Hematopoietic multipotent progenitor cell treated with erythropoietin and hydrocortisone succinate and interleukin-3 and kit ligand, for 4 days (in vitro differentiated cells): ENCODE measurements around the gene NEK2.
A peak's percentile ranks its signal among the peaks of the same experiment; 100 is the strongest.
"Not testable (repeated sequence)": the region's sequence is repeated elsewhere in the genome, so short reads cannot be mapped to it uniquely, and the experiment has no call there.

ENCODE experiments used
- DNase-seq: peaks from one replicate; pipeline ENCODE4 v3.0.0-alpha.2; 2015

The NEK2 gene

DNA sequence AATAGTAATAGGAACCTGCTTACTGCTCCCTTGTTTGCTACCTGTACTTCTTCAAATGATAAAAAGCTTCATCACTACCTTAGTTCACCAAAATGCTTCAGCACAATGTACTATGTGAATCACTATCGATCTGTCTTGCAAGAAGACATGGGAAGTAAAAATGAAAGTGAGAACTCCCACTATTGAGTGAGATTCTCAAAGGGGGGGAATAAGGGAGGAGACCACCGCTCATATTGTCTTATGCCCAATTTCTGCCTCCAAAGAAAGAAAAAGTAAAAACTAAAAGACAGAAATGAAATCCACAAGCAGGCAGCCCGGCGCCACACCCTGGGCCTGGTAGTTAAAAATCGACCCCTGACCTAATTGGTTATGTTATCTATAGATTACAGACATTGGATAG is 18.5 kb upstream of the NEK2 start:
- not testable (repeated sequence) for DNase-seq

DNA sequence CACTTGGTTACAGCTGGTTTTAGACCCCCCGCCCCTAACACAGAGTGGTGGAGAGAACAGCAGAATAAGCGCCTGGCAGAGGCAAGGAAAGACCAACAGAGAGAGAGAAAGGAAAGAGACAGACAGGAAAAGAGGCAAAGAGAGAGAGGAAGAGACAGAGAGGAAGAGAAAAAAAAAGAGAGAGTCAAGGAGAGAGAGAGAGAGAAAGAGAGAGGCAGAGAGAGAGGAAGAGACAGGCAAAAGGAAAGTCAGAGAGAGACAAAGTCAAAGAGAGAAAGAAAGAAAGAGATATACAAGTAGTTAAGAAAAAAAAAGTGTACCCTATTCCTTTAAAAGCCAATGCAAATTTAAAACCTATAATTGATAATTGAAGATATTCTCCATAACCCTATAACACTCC is 13.0 kb upstream of the NEK2 start:
- DNase-seq: no peak

DNA sequence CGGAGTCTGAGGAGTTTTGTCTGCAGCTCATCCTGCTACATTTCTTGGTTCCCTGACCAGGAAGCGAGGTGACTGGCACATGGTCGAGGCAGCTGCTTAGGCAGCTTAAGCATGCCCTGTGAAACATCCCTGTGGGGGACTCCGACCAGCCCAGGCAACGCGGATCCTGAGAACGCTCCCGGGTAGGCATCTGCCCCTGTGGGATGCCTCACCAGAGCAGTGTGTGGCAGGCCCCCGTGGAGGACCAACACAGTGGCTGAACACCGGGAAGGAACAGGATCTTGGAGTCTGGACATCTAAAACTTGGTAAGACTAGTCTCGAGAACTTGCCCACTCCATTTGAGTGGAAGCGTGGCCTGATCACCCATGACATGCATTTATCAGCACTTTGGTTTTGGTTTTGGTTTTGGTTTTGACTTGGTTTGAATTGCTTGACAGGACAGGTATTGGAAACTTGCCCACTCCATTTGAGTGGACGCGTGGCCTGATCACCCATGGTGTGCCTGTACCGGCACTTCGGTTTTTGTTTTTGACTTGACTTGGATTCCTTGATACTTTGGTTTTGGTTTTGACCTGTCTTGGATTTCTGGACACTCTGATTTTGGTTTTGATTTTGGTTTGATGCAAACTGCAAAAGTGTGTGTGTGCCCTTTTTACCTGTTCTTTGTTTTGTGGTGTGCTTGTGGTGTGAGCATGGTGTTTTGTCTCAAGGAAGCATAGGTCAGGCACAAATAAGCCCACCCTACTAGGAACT is 12.2 kb upstream of the NEK2 start:
- DNase-seq: no peak

DNA sequence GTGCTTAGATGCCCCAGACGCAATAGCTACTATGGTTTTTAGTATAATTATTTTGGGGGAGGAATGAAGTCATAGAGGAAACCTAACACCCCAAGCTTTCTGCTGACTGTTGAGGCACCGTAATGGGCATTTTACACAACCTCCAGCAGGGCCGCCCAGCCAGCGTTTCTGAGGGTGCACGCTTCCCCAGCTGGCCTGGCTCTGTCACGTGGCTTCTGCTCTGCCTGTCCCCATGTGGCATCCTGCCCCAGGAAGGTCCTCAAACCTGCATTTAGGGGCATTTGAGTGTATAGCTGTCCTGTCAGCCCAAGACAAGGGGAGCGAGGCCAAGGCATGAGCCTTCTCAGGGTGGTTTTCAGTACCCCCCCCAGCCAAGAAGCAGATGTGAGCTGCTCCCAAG is 10.4 kb upstream of the NEK2 start:
- no peak for DNase-seq

DNA sequence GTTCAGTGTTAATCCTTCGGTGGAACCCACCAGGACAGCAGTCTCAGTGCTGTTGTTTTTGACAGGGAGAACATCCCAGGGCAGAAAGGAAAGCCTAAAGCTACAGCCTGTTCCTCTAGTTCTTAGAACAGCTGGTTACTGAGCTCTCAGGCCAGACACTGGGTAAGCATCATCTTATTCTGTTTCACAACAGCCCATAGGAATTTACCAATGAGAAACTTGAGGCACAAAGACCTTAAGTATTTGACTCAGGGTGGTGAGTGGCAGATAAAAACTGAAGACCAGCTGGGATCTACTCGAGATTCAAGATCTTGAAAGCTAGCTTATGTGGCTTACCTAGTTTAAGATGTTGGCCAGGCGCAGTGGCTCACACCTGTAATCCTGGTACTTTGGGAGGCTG is 9.4 kb upstream of the NEK2 start:
- DNase-seq: no peak

DNA sequence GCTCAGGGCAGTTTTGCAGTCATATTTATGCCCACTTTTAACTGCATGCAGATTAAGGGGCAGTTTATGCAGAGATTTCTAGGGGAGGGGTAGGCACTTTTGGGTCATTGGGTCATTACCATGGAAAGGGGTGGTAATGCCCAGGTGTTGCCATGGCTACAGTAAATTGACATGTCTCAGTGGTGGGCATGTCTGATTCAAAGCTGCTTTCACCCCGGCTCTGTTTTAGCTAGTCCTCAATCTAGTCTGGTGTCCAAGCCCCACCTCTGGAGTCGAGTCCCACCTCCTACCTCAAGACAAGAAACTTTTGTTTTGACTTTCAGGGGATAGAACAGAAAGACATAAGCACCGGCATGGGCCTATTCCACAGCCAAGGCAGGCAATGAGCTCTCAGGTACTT is 8.9 kb upstream of the NEK2 start:
- no peak for DNase-seq

DNA sequence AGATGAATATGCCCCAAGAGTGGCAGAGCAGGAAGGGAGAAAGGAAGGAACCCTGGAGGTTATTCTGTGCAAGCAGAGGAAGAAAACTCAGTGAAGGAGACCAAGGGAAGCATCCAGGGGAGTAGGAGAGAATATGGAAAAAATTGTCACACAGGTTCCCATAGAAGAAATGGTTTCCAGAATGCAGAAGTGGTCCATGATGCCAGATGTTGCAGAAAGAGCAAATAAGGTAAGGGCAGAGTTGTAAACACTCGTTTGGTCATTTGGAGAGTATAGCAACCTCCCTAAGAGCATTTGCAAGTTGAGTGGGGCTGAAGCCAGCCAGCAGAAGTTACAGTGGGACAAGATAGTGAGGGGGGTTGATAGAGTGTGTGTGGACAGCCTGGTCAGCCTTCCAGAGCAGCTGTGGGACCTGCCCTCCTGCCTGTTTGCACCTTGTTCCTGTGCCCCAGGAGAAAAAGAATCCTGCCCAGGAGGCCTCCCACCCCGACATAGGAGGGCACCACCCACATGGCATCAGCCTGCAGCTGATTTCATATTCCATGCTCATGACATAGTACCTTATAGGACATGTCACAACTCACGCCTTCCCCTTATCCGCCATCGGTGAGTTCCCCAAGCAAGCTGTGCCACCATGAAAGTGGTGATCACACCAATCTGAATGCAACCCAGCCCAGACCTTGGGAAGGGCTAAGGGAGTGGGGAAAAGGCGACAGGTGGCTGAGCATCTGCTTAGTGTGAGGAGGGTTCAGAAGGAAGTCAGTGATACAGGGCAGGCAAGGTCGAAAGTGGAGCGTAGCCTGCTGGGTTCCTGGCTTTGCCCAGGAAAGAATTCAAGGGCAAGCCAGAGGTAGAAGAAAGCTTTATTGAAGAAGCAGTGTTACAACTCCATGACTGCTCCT is 8.2 kb upstream of the NEK2 start:
- DNase-seq: no peak

DNA sequence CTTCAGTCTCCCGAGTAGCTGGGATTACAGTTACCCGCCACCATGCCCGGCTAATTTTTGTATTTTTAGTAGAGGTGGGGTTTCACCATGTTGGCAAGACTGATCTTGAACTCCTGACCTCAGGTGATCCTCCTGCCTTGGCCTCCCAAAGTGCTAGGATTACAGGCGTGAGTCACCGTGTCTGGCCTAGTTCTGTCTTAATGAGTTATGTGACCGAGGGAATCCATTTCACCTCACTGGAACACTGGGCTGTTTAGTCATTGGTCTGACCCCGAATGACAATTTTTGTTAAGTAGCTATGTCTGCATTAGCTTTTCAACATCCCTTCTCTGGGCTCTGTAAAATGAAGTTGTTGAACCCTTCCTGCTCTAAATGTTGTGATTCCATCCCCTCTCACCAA is 6.8 kb upstream of the NEK2 start:
- not testable (repeated sequence) for DNase-seq

DNA sequence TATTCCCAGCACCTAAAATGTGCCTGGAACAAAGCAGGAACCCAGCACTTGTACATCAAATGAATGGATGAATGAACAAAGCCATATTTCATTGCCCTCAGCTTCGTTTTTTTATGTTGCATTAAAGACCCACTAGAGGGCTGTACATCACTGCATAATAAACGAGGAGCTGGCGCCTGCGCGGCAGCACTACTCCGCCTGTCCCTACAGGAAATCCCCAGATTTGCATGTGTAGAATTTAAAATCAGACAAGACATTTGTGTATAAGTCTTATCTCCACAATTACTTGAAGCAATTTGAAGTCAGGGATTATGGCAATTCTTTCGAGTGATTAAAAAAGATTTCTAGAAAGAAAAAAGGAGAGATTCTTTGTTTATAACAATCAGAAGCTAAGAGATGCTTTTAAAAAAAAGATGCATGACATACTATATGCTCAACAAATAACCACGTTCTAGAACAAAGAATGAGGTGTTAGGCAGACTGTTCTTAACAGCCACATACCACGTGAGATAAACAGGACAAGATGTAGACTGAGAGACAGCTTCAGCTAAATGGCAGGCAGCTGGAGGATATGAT is 5.4 kb upstream of the NEK2 start:
- peak; percentile 95 for DNase-seq

DNA sequence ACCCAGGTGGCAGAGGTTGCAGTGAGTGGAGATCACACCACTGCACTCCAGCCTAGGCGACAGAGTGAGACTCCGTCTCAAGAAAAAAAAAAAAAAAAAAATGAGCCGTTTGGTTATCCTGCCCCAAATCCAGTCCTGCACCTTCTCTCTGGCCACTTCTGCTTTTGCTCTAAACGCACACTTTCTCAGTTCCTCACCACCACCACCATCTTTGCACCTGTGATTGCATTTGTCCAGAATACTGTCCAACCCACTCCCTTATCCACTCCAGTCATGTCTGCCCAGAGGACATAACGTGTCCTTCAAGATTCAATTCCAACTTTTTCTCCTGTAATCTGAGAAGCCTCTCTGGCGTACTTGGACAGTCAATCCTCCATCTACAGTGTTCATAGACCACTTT is 2.2 kb upstream of the NEK2 start:
- no peak for DNase-seq

DNA sequence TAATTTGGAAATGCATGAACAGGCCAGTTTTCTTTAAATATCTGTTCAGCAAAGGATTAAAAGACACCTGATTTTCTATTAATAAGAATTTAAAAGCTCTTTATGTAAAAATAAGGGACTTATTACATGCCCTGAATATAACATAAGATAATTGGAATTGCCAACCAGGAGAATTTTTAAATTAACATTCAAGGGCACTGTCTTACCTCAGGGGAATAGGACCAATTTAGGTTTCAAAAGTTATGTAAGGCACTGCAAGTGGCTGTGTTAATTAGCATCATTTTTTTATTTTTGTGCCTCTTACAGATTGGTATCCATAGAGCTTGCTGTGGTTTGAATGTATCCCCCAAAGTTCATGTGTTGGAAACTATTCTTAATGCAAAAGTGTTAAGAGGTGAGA is 1.3 kb upstream of the NEK2 start:
- DNase-seq: no peak

DNA sequence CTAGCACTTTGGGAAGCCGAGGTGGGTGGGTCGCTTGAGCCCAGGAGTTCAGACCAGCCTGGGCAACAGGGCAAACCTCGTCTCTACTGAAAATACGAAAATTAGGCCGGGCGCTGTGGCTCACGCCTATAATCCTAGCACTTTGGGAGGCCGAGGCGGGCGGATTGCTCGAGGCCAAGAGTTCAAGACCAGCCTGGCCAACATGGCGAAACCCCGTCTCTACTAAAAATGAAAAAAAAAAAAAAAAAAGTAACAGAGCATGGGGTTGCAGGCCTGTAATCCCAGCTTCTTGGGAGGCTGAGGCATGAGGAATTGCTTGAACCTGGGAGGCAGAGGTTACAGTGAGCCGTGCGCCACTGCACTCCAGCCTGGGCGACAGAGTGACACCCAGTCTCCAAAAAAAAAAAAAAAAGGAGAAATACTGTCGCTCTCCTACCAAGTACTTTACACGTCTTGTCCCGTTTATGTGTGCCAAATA is 724 bp upstream of the NEK2 start:
- DNase-seq: no peak

DNA sequence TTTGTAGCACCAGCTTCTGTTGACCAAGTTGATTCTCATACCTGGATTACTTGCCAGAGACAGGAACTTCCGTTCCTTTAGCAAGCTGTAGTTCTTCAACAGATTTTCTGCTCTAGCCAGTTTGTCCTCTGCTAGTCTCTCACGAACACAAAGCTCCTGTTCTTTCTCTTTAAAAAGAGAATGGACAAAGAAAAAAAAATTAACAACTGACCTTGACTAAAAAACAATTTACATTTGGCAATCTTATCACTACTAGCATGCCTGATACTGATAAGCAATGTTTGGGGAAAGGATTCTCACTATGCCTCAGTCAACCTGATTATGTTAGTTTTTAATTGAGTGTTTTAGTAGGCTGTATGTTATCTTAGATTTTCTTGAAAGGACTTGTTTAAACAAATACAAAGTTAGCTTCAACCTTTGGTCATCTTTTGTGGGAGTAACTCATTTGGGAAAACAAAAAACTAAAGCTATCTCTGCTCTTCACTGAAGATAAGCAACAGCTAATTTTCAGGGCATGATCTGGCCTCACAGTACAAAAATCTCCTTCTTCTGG is 8.3 kb downstream of the NEK2 start:
- no peak for DNase-seq

DNA sequence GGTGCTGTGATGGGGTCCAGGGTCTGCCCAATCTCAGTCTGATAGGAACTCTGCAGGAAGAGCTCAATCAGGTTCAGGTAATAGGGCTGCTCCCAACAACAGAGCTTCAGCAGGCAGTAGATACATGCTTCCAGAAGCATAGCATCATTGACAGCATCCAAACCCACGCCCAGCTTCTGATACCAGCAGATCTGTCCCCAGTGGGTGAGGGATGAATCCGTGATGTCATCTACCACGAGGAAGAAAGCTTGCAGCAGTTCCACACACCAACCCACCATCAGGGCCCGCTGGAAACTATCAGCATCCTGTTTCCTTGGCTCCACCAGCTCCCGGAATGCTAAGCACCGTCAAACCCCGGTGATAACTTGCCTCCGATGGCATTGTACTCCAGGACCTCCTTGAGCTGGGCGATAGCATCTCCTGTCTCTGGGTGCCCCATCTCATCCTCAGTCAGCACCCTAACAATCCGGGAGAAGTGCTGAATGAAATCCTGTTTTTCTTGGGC is 14.7 kb downstream of the NEK2 start:
- DNase-seq: no peak

DNA sequence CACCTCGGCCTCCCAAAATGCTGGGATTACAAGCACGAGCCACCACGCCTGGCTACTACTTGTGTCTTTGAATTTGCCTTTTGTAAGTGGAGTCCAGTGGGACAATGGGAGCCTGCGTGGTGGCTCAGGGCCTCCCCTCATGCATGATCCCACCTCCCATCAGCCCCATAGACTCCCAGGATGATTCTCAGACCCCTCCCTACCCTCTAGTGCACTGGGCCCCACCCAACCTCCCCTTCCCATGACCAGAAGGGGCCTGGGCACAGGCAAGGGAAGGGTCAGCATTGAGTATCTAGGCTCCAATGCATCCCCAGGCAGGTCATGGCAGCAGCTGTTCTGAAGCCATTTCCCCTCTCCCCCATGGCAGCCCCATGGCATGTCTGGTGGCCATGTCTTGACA is 18.7 kb downstream of the NEK2 start:
- no peak for DNase-seq

DNA sequence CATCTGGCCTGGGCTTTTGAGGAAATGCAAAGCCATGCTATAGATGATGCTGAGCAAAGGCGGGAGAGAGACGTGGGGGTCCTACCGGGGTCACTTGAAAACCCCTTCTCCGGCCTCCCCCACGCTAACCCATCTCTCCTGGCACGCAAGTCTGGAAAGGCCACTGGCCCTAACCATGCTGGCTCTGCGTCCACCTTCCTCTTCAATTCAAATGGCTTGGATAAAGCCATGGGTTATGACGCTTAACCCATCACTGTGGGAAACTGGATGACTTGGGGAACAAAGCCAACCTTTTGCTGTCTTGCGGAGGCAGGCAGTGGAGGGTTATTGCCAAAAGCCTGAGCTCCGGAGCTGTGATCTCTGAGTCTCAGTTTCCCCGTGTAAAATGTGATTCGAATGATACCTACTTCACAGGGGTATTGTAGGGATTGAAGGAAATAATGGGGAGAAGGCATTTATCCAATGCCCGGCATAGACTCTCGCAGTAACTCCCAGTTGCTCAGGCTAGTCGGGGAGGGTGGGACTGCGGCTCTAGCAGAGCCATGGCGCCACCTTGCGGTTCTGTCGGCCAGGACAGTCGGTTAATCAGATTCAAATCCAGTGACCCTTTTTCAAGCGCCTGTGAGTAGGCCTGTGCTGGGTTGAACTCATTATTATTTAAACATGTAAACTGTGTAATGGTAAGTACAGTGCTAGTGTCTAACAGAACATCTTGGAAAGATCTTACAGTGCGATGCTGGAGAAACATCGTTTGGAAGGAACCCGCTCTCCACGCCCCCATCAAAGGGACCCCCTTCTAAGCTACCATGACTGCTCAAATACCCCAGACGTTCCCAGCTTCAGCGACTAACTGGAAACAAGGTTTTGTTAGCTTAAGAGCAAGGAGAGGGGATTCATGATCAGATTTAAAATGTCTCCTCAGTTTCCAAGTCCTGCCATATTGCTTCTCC is 20.3 kb downstream of the NEK2 start:
- DNase-seq: peak; percentile 93

DNA sequence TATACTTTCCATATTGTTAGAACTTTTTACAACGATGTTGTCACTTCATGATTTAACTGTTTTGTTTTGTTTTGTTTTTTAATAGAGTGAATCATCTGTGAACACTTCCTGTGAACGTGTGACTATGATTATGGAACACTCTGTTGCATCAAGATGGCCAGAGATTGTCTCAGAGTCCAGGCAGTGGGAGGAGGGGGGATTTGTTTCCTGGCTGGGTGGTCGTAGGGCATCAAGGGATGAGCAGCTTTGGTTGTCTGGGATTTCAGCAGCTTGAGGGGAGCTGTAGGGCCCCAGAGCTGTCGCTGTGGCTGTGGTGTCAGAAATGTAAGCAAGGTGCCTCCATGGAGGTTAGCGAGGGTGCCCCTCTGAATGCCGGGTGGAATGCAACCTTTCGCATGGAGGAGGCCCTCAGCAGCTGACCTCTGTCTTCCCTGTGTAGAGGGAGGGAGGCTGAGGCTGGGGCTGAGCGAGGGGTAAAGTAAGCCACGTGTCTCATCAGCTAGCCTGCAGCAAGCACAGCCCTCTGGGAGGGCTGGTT is 21.4 kb downstream of the NEK2 start:
- DNase-seq: no peak

DNA sequence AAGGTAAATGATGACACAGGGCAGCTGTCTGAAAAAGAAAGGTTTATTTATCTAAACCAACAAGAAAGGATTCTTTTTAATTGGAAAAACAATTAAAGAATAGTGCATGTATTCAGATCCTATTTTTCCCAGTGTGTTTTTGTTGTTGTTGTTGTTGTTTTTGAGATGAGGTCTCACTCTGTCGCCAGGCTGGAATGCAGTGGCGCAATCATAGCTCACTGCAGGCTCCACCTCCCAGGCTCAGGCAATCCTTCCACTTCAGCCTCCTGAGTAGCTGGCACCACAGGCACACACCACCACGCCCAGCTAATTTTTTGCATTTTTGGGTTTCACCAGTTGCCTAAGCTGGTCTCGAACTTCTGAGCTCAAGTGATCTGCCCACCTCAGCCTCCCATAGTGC is 22.1 kb downstream of the NEK2 start:
- no peak for DNase-seq

DNA sequence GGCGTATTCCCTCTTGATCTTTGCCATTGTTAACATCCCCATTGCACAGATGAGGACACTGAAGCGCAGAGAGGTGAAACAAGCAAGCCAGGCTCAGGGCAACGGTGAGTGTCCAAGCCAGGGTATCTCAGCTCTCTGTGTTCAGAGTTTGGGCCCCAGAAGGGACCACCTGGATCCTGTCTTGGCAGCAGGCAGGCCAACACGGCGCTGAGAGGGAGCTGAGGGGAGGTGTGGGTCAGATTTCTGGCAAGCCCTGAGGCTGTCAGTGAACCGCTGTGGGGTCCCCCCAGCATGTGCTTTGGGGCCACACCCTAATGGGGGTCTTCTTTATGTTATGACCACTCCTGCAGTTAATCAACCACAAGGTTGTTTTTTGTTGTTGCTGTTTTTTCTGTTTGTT is 23.1 kb downstream of the NEK2 start:
- DNase-seq: no peak

DNA sequence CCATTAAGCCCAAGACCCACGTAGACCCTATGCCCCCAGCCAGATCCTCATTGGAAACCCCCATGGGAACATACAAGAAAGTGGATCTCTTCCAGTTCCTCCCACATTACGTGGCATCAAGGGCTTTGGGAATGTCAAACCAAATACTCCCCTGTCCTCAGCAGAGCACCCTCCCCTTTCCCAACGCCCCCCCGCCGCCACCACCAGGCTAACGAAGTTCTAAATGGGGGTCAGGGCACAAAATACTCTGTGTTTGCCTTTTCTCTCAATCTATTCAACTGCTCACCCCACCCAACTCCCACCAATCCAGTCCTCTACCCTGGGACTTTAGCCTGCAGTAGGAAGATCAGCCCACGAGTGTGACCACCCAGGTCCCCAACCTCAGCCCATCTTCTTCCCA is 24.5 kb downstream of the NEK2 start:
- DNase-seq: no peak

DNA sequence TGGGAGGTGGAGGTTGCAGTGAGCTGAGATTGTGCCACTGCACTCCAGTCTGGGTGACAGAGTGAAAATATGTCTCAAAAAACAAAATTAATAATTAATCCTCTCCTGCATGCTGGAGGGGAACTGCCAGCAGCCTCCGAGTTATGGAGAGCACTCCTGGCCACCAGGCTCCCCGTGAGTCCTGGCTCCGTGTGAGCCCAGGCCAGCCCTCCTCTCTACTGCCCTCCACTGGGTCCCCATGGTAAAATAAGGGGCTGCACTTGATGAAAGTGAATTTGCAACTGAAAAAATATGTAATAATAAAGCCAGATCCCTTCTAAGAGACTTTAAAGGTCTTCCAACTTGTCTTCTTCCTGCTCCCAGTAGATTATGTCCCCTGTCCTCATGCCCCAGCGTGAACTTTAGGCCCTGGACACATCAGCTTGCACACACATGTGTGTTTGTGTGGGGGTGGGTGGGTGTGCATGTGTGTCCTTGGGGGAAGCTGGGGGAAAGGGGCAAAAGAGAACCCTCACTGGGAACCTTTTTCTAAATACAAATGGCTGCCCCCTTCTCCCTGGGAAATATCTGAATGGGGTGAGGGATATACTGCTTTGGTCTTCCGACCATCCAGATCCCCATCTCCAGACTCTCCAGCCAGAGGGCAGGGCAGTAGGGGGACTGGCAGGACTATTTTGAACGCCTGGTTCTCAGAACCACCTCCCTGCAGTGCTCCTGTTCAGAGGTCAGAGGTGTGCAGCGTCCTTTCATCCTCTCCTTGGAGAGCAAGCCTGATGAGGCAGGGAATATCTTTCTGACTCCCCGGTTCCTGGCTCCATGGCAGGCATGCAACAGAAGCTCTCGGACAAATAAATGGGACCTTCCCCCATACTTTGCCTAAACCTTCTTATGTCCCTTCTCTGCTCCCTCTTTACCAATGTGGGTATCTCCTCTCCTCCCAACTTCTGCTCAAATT is 26.2 kb downstream of the NEK2 start:
- no peak for DNase-seq
